Ishikawa (cell line): ENCODE measurements around the gene ZNF215.

Source experiments
- CEBPB ChIP-seq: IDR thresholded peaks from 2 replicates; pipeline ENCODE4 v1.6.1; 2012
- CREB1 ChIP-seq: IDR thresholded peaks from 2 replicates; pipeline ENCODE4 v1.6.1; 2012; ENCODE audit warnings: low read depth
- EGR1 ChIP-seq: IDR thresholded peaks from 2 replicates; pipeline ENCODE4 v1.6.1; 2012
- EP300 ChIP-seq: IDR thresholded peaks from 2 replicates; pipeline ENCODE4 v1.6.1; 2012; ENCODE audit warnings: borderline replicate concordance
- RAD21 ChIP-seq: IDR thresholded peaks from 2 replicates; pipeline ENCODE4 v1.6.1; 2012; ENCODE audit warnings: low read depth
- ZBTB7A ChIP-seq: IDR thresholded peaks from 2 replicates; pipeline ENCODE4 v1.6.1; 2012; ENCODE audit warnings: low read depth

ZNF215 gene

DNA sequence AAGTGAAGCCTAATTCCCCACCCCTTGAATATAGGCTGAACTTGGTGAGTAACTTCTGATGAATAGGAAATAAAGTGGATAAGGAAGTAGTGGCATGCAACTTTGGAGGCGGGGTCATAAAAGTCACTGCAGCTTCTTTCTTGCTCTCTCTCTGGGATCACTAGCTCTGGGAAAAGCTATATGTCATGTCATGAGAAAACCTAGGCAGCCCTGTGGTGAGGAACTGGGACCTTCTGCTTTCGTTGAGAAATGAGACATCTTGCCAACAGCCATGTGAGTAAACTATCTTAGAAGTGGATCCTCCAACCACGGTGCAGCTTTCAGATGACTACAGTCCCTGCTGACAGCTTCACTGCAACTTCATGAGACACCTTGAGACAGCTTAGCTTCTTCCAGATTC lies 78.3 kb downstream of the ZNF215 start:
- TF ChIP-seq EGR1 (no peak), CEBPB (no peak), CREB1 (no peak), RAD21 (no peak), ZBTB7A (no peak), EP300 (no peak)
